Endothelial cell (in vitro differentiated cells): ENCODE measurements around the gene CYB5D1. TPM values are rescaled to one million over a fixed set of nuclear protein-coding genes. Genes with fewer than 3 reads are reported as not detected.
"Not testable (repeated sequence)": the region's sequence is repeated elsewhere in the genome, so short reads cannot be mapped to it uniquely, and the experiment has no call there.

Experiments
- DNase-seq: peaks from one replicate; pipeline ENCODE4 v3.0.0; 2021; ENCODE audit warnings: low spot score
- H3K27ac Mint-ChIP-seq: one replicate; pipeline ENCODE4 v1.8.0; 2021; ENCODE audit warnings: mixed read lengths, inconsistent platforms; ENCODE audit not compliant: unreplicated experiment
- H3K27me3 Mint-ChIP-seq: one replicate; pipeline ENCODE4 v1.8.0; 2021; ENCODE audit warnings: mild to moderate bottlenecking, moderate library complexity, mixed read lengths, inconsistent platforms; ENCODE audit not compliant: unreplicated experiment
- H3K36me3 Mint-ChIP-seq: one replicate; pipeline ENCODE4 v1.8.0; 2021; ENCODE audit warnings: mild to moderate bottlenecking, low read depth, mixed read lengths, inconsistent platforms; ENCODE audit not compliant: unreplicated experiment
- H3K4me1 Mint-ChIP-seq: one replicate; pipeline ENCODE4 v1.8.0; 2021; ENCODE audit warnings: mild to moderate bottlenecking, mixed read lengths, inconsistent platforms; ENCODE audit not compliant: unreplicated experiment
- H3K4me3 Mint-ChIP-seq: one replicate; pipeline ENCODE4 v1.8.0; 2021; ENCODE audit warnings: mild to moderate bottlenecking, mixed read lengths, inconsistent platforms; ENCODE audit not compliant: unreplicated experiment
- H3K9me3 Mint-ChIP-seq: one replicate; pipeline ENCODE4 v1.8.0; 2021; ENCODE audit warnings: mixed read lengths, inconsistent platforms; ENCODE audit not compliant: unreplicated experiment
- long read RNA-seq: library from polyadenylated mRNA; unstranded; transcript quantifications from one replicate; pipeline ENCODE4 v2.0.0, GENCODE V29; 2020; ENCODE audit not compliant: unreplicated experiment
- total RNA-seq: library from RNA; stranded (reverse); fragmentation: NEBNext Ultra II Directional; extraction: Animal tissue kit (Norgen Biotek cat#: 25700); gene quantifications from one replicate; pipeline ENCODE4 v1.2.1, GENCODE V29; 2021; ENCODE audit not compliant: unreplicated experiment
- TF ChIP-seq, protein P1 (sequence below): fragments of 200-600 bp; sonication (generic); IDR thresholded peaks from one replicate; pipeline ENCODE4 v1.5.0; 2021; ENCODE audit warnings: antibody characterized with exemption; ENCODE audit not compliant: unreplicated experiment

Gene CYB5D1, protein sequence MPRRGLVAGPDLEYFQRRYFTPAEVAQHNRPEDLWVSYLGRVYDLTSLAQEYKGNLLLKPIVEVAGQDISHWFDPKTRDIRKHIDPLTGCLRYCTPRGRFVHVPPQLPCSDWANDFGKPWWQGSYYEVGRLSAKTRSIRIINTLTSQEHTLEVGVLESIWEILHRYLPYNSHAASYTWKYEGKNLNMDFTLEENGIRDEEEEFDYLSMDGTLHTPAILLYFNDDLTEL
- total RNA-seq = 6.4 TPM
- long read RNA-seq = 0 reads

DNA sequence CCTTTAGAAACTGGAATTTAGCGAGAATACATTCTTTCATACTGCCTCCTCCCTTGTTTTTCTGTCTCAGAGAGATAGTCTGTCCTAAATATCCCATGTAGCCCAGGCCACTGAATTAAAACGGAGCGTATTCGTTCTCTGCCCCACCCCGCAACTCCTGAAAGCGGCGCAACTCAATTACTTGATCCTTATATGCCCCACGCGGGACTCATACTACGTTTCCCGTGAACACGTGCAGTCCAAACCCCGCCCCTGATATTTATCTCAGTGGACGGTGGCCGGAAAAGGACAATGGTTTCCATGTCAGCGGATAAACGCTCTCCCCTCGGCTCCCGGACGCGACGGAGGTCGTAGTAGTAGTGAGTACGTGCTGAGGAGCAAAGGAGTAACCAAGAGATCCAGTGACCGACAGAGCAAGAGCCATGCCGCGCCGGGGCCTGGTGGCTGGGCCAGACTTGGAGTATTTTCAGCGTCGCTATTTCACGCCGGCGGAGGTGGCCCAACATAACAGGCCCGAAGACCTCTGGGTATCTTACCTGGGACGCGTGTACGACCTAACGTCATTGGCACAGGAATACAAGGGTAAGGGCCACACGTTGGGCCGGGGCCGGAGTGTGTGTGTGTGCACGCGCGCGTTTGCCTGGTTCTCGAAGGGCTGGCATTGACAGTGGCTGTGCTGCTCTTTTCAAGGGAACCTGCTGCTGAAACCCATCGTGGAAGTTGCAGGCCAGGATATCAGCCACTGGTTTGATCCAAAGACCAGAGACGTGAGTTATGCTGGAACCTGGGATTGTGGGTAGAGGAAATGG is at the start of gene CYB5D1:
TSS of gene CYB5D1 (plus strand) at position 291 of the 809 bp plus-strand sequence. CDS start at position 423, 132 bp downstream.
- Mint-ChIP-seq H3K9me3 (no peaks in the 10 kb centered on the region), H3K4me3 (no peak within 1 kb of the TSS)

DNA sequence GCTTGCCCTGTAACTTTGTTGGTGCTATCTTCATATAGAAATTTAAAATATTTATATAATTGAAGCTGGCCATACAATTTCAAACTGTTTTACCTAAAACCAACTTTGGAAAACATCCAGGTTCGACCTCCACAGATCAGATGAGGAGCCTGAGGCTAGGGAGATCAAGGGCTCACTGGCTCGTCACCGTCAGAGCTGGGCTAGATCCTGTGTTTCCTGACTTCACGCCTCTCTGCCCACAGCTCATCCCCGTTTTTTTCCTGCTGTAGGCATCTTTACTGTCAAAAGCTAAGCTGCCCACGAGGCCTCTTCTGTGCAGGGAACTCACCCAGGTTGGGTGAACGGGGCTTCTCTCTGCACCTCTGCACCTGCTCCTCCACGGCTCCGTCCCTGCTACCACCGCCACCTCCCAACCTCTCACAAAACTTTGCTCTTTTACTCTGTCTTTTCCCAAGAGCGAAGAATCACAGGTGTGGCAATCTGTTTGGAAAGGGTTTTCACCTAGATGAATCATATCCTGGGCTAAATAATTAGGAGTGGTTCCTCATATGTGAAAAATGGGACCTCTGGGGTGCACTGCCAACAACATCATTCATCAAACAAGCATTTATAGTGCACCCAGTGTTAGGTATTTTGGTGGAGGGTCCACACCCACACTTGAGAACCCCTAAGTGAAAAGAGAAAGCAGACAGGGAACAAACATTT is 48.6 kb upstream of the CYB5D1 start:
- no peak for DNase-seq
- Mint-ChIP-seq H3K4me1 (no peaks in the 10 kb centered on the region), H3K27ac (no peak overlapping the region), H3K9me3 (no peaks in the 10 kb centered on the region), H3K27me3 (peaks cover 3% of the 10 kb centered on the region), H3K4me3 (no peak overlapping the region), H3K36me3 (no peaks in the 10 kb centered on the region)
- TF ChIP-seq, protein P1, sequence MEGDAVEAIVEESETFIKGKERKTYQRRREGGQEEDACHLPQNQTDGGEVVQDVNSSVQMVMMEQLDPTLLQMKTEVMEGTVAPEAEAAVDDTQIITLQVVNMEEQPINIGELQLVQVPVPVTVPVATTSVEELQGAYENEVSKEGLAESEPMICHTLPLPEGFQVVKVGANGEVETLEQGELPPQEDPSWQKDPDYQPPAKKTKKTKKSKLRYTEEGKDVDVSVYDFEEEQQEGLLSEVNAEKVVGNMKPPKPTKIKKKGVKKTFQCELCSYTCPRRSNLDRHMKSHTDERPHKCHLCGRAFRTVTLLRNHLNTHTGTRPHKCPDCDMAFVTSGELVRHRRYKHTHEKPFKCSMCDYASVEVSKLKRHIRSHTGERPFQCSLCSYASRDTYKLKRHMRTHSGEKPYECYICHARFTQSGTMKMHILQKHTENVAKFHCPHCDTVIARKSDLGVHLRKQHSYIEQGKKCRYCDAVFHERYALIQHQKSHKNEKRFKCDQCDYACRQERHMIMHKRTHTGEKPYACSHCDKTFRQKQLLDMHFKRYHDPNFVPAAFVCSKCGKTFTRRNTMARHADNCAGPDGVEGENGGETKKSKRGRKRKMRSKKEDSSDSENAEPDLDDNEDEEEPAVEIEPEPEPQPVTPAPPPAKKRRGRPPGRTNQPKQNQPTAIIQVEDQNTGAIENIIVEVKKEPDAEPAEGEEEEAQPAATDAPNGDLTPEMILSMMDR = no peak

More for the DNA sequence above, at the start of gene CYB5D1:
- TF ChIP-seq, protein P1 = no peak
- Mint-ChIP-seq H3K27ac (no peak within 1 kb of the TSS), H3K36me3 (peaks cover 25% of the 10 kb centered on the region), H3K27me3 (peaks cover 13% of the 10 kb centered on the region), H3K4me1 (peaks cover 39% of the 10 kb centered on the region)
- peak; percentile 80 for DNase-seq

DNA sequence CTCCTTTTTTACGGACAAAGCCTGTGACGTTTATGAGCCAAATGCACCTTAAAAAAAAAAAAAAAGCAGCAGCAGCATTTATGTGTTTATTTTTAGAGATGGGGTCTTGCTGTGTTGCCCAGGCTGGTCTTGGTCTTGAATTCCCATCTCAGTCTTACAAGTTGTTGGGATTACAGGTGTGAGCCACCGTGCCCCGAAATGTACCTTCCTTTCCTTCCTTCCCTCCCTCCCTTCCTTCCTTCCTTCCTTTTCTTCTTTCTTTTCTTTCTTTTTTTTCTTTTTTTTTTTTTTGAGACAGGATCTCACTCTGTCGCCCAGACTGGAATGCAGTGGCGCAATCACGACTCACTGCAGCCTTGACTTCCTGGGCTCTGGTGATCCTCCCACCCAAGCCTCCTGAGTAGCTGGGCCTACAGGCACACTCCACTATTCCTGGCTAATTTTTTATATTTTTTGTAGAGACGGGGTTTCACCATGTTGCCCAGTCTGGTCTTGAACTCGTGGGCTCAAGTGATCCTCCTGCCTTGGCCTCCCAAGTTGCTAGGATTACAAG is 47.9 kb upstream of the CYB5D1 start:
- H3K27ac Mint-ChIP-seq, H3K9me3 Mint-ChIP-seq, H3K27me3 Mint-ChIP-seq, DNase-seq, H3K4me3 Mint-ChIP-seq, H3K4me1 Mint-ChIP-seq, H3K36me3 Mint-ChIP-seq: not testable (repeated sequence)

DNA sequence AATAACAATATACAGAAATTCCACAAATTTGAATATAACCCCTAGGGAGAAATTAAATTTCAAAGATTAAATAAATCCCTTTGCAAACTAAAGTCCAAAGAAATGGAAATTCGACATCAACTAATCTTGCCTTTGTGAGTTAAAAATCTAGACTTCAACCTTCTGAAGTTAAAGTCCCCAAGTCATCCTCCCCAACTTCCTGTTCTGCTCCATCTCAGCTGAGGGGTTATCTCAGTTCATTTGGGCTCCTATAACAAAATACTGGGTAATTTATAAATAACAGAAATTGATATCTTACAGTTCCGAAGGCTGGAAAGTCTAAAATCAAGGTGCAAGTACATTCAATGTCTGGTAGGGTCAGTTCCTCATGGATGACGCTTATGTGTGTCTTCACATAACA is 46.6 kb upstream of the CYB5D1 start:
- Mint-ChIP-seq H3K4me1 (no peaks in the 10 kb centered on the region), H3K9me3 (no peaks in the 10 kb centered on the region), H3K36me3 (no peaks in the 10 kb centered on the region), H3K27me3 (peaks cover 5% of the 10 kb centered on the region), H3K4me3 (no peak overlapping the region), H3K27ac (no peak overlapping the region)
- TF ChIP-seq, protein P1 = no peak
- no peak for DNase-seq

DNA sequence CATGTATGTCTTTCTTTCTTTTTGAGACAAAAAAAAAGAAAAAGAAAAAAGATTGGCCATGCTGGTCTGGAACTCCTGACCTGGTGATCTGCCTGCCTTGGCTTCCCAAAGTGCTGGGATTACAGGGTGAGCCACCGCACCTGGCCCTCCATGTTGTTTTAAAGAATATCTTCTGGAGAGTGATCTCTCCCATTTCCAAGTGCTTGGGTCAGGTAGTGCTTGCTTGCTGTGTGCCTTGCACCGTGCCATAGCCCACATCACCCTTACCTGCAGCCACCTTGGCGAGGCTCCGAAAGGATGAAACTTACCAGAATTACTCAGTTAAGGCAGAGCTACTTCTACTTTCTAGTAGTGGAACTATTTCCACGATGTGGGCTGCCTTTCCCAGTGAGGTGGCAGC is 42.8 kb upstream of the CYB5D1 start:
- no peaks in the 10 kb centered on the region for H3K9me3 Mint-ChIP-seq
- no peak overlapping the region for H3K4me3 Mint-ChIP-seq
- H3K27me3 Mint-ChIP-seq = peaks cover 5% of the 10 kb centered on the region
- DNase-seq = no peak
- no peaks in the 10 kb centered on the region for H3K36me3 Mint-ChIP-seq
- H3K4me1 Mint-ChIP-seq = no peaks in the 10 kb centered on the region
- TF ChIP-seq, protein P1 = no peak
- no peak overlapping the region for H3K27ac Mint-ChIP-seq
